H9 (cell line): ENCODE data around the gene CCIN. TPM values are rescaled to one million over a fixed set of nuclear protein-coding genes. Genes with fewer than 3 reads are reported as not detected.

ENCODE experiments used
- DNase-seq: peaks from one replicate; pipeline ENCODE4 v3.0.0-alpha.2; 2017
- H2AFZ ChIP-seq: one replicate; pipeline ENCODE4 v1.6.1; 2013; ENCODE audit warnings: mild to moderate bottlenecking, low read length, control low read depth, moderate library complexity
- H2AK5ac ChIP-seq: 2 replicates; pipeline ENCODE4 v1.6.1; 2013; ENCODE audit warnings: low read length, control low read depth, mixed read lengths; ENCODE audit not compliant: insufficient read length
- H2BK120ac ChIP-seq: one replicate; pipeline ENCODE4 v1.6.1; 2013; ENCODE audit warnings: low read depth, mild to moderate bottlenecking, low read length, control low read depth, inconsistent platforms; ENCODE audit not compliant: poor library complexity, severe bottlenecking
- H2BK12ac ChIP-seq: 2 replicates; pipeline ENCODE4 v1.6.1; 2013; ENCODE audit warnings: low read length, control low read depth, mixed read lengths, low read depth; ENCODE audit not compliant: insufficient read length
- H2BK15ac ChIP-seq: 2 replicates; pipeline ENCODE4 v1.6.1; 2013; ENCODE audit warnings: low read depth, low read length, control low read depth
- H2BK20ac ChIP-seq: one replicate; pipeline ENCODE4 v1.6.1; 2013; ENCODE audit warnings: low read depth, mild to moderate bottlenecking, low read length, control low read depth, inconsistent platforms; ENCODE audit not compliant: poor library complexity, severe bottlenecking
- H2BK5ac ChIP-seq: 2 replicates; pipeline ENCODE4 v1.6.1; 2013; ENCODE audit warnings: low read length, control low read depth, mixed read lengths; ENCODE audit not compliant: insufficient read length
- H3K14ac ChIP-seq: 2 replicates; pipeline ENCODE4 v1.6.1; 2013; ENCODE audit warnings: low read length, control low read depth; ENCODE audit not compliant: insufficient read depth
- H3K18ac ChIP-seq: 2 replicates; pipeline ENCODE4 v1.6.1; 2013; ENCODE audit warnings: low read depth, mild to moderate bottlenecking, mixed read lengths, low read length, control low read depth; ENCODE audit not compliant: insufficient read length
- H3K23ac ChIP-seq: 2 replicates; pipeline ENCODE4 v1.6.1; 2013; ENCODE audit warnings: low read length, control low read depth, mixed read lengths, low read depth; ENCODE audit not compliant: insufficient read length
- H3K23me2 ChIP-seq: 2 replicates; pipeline ENCODE4 v1.6.1; 2013; ENCODE audit warnings: low read depth, mild to moderate bottlenecking, mixed read lengths, low read length, control low read depth; ENCODE audit not compliant: insufficient read length, poor library complexity, severe bottlenecking
- H3K27ac ChIP-seq: 2 replicates; pipeline ENCODE4 v1.5.1; 2013; ENCODE audit warnings: low read length, control low read depth, mixed read lengths, low read depth; ENCODE audit not compliant: insufficient read length
- H3K27me3 ChIP-seq: 2 replicates; pipeline ENCODE4 v1.6.1; 2013; ENCODE audit warnings: low read length, control low read depth, inconsistent platforms; ENCODE audit not compliant: insufficient read depth
- H3K4ac ChIP-seq: 2 replicates; pipeline ENCODE4 v1.6.1; 2013; ENCODE audit warnings: low read depth, mild to moderate bottlenecking, control low read depth, inconsistent platforms, low read length, moderate library complexity
- H3K4me1 ChIP-seq: 2 replicates; pipeline ENCODE4 v1.6.1; 2013; ENCODE audit warnings: low read length, control low read depth, inconsistent platforms; ENCODE audit not compliant: insufficient read depth
- H3K4me2 ChIP-seq: 2 replicates; pipeline ENCODE4 v1.6.1; 2013; ENCODE audit warnings: low read length, control low read depth, mixed read lengths; ENCODE audit not compliant: insufficient read length, insufficient read depth
- H3K56ac ChIP-seq: 2 replicates; pipeline ENCODE4 v1.6.1; 2013; ENCODE audit warnings: low read depth, mild to moderate bottlenecking, mixed read lengths, low read length, control low read depth; ENCODE audit not compliant: insufficient read length
- H3K79me1 ChIP-seq: 2 replicates; pipeline ENCODE4 v1.6.1; 2013; ENCODE audit warnings: low read depth, mild to moderate bottlenecking, moderate library complexity, low read length, control low read depth, inconsistent platforms; ENCODE audit not compliant: insufficient read depth, poor library complexity, severe bottlenecking
- H3K79me2 ChIP-seq: 2 replicates; pipeline ENCODE4 v1.6.1; 2013; ENCODE audit warnings: low read length, control low read depth, inconsistent platforms; ENCODE audit not compliant: insufficient read depth
- H3K9ac ChIP-seq: 2 replicates; pipeline ENCODE4 v1.6.1; 2013; ENCODE audit warnings: low read length, control low read depth, mixed read lengths; ENCODE audit not compliant: insufficient read length; ENCODE audit errors: extremely low read depth
- H3K9me3 ChIP-seq: one replicate; pipeline ENCODE4 v1.6.1; 2013; ENCODE audit warnings: low read depth, low read length, inconsistent platforms; ENCODE audit not compliant: control insufficient read depth
- H3T11ph ChIP-seq: one replicate; pipeline ENCODE4 v1.6.1; 2013; ENCODE audit warnings: mild to moderate bottlenecking, low read length, control low read depth, inconsistent platforms
- H4K20me1 ChIP-seq: one replicate; pipeline ENCODE4 v1.6.1; 2013; ENCODE audit not compliant: control insufficient read depth, insufficient read length, insufficient read depth
- H4K5ac ChIP-seq: 2 replicates; pipeline ENCODE4 v1.6.1; 2013; ENCODE audit warnings: low read depth, mild to moderate bottlenecking, mixed read lengths, low read length, control low read depth; ENCODE audit not compliant: insufficient read length
- H4K8ac ChIP-seq: replicated peaks from 2 replicates; pipeline ENCODE4 v1.6.1; 2013; ENCODE audit warnings: low read length, control low read depth, mixed read lengths, low read depth; ENCODE audit not compliant: insufficient read length
- H4K91ac ChIP-seq: 2 replicates; pipeline ENCODE4 v1.6.1; 2013; ENCODE audit warnings: low read depth, mild to moderate bottlenecking, moderate library complexity, mixed read lengths, low read length, control low read depth; ENCODE audit not compliant: insufficient read length
- H3K27ac Mint-ChIP-seq, 3 experiments: 2 replicates in 2 of 3; 3 replicates in 1 of 3; pipeline ENCODE4 v1.8.0; 2020 to 2021; ENCODE audit warnings: mixed read lengths in 3 of 3, mild to moderate bottlenecking in 1 of 3, moderate library complexity in 1 of 3
- H3K27me3 Mint-ChIP-seq: 2 replicates; pipeline ENCODE4 v1.8.0; 2021; ENCODE audit warnings: low read depth, mild to moderate bottlenecking, moderate library complexity, mixed read lengths
- H3K36me3 Mint-ChIP-seq, 3 experiments: 2 replicates in 2 of 3; 3 replicates in 1 of 3; pipeline ENCODE4 v1.8.0; 2020 to 2021; ENCODE audit warnings: low read depth in 3 of 3, mixed read lengths in 3 of 3; ENCODE audit not compliant: insufficient read depth in 1 of 3
- H3K4me1 Mint-ChIP-seq, 2 experiments: 2 replicates each; pipeline ENCODE4 v1.8.0; 2020; ENCODE audit warnings: mixed read lengths in 2 of 2
- H3K4me3 Mint-ChIP-seq, 2 experiments: 2 replicates in 1 of 2; 3 replicates in 1 of 2; pipeline ENCODE4 v1.8.0; 2020 to 2021; ENCODE audit warnings: mild to moderate bottlenecking in 2 of 2, mixed read lengths in 2 of 2, moderate library complexity in 1 of 2
- H3K9me3 Mint-ChIP-seq, 2 experiments: 2 replicates in 1 of 2; 3 replicates in 1 of 2; pipeline ENCODE4 v1.8.0; 2020; ENCODE audit warnings: mild to moderate bottlenecking in 2 of 2, mixed read lengths in 2 of 2, moderate library complexity in 1 of 2
- CTCF ChIP-seq: fragments of 200-600 bp; sonication (generic); conservative IDR thresholded peaks from 3 replicates; pipeline ENCODE4 v1.8.0; 2021; ENCODE audit warnings: antibody characterized with exemption, mild to moderate bottlenecking
- WGBS: extraction: QIAGEN DNeasy Blood & Tissue Kit; methylation state at CpG from one replicate; pipeline ENCODE4 v1.1.7; 2013; ENCODE audit warnings: missing lambda C conversion rate, low lambda C conversion rate, mixed read lengths; ENCODE audit not compliant: insufficient read length; ENCODE audit errors: extremely low coverage; 5-methylcytosine and 5-hydroxymethylcytosine counted together
- total RNA-seq: library from RNA; stranded (reverse); gene quantifications from 2 replicates; pipeline ENCODE4 v1.2.1, GENCODE V29; 2021

The CCIN gene
- total RNA-seq, 1 experiment from 2014 or later: not detected

GRCh38 chr9:36145970-36146369 lies 23.2 kb upstream of the CCIN start:
- Histone ChIP-seq H3K27me3 (no peaks in the 10 kb centered on the region), H3K18ac (no peak overlapping the region), H3K56ac (no peak overlapping the region), H3K9ac (no peak overlapping the region), H3K23me2 (no peaks in the 10 kb centered on the region), H3K79me1 (no peaks in the 10 kb centered on the region), H3K14ac (no peak overlapping the region), H2BK15ac (no peak overlapping the region), H4K20me1 (no peaks in the 10 kb centered on the region), H2AFZ (no peak overlapping the region), H3K23ac (no peak overlapping the region), H3K27ac (no peak overlapping the region), H3K79me2 (no peaks in the 10 kb centered on the region), H2BK5ac (no peak overlapping the region), H2BK20ac (no peak overlapping the region), H2BK12ac (no peak overlapping the region), H3K4me1 (no peaks in the 10 kb centered on the region), H2BK120ac (no peak overlapping the region), H3T11ph (no peak overlapping the region), H3K4ac (no peak overlapping the region), H4K91ac (no peak overlapping the region), H4K8ac (no peak overlapping the region), H2AK5ac (no peak overlapping the region), H3K9me3 (no peaks in the 10 kb centered on the region), H3K4me2 (no peak overlapping the region), H4K5ac (no peak overlapping the region)
- H3K27ac Mint-ChIP-seq: no peak overlapping the region
- no peak for TF ChIP-seq CTCF
- peaks cover 12 to 13% of the 10 kb centered on the region in 2 experiments for H3K9me3 Mint-ChIP-seq
- peaks cover 28% of the 10 kb centered on the region for H3K27me3 Mint-ChIP-seq
- no CpG with 5 or more reads among the region's 4 CpGs for WGBS
- H3K4me3 Mint-ChIP-seq: no peak overlapping the region
- H3K4me1 Mint-ChIP-seq: peaks cover 0 to 8% of the 10 kb centered on the region in 2 experiments; a peak in 1 of 4 replicates
- H3K36me3 Mint-ChIP-seq: peaks cover 13 to 19% (median 16%) of the 10 kb centered on the region in 3 experiments; a peak in 6 of 7 replicates
- DNase-seq: no peak
